MCF 10A (cell line): Measurements from ENCODE around the gene ALKBH7. TPM values are rescaled to one million over a fixed set of nuclear protein-coding genes. Genes with fewer than 3 reads are reported as not detected.

Experiments used
- BruUV-seq: library from RNA; stranded (reverse); fragments of 400-500 nt; replicated peaks from 2 replicates; lab custom pipeline; 2021; lab: Mats Ljungman, UMichigan
- CTCF ChIA-PET: fragments of 300-600 bp; sonication (Branson Sonifier 250); formaldehyde crosslinking; extraction: SDS; loops from one replicate; lab custom pipeline; 2021; ENCODE audit warnings: antibody characterized with exemption, inconsistent platforms; lab: Yijun Ruan, JAX
- POLR2A ChIA-PET: fragments of 300-600, 350-650 bp; sonication (Branson Sonifier 250); formaldehyde crosslinking; extraction: SDS; loops from one replicate; lab custom pipeline; 2020; ENCODE audit warnings: antibody characterized with exemption, inconsistent platforms; lab: Yijun Ruan, JAX
- DNase-seq: peaks from one replicate; pipeline ENCODE4 v3.0.0-alpha.2; 2018; ENCODE audit not compliant: unreplicated experiment
- H3K27ac Mint-ChIP-seq: one replicate; pipeline ENCODE4 v1.8.0; 2022; ENCODE audit warnings: mild to moderate bottlenecking, low read depth, mixed read lengths; ENCODE audit not compliant: unreplicated experiment
- H3K27me3 Mint-ChIP-seq: one replicate; pipeline ENCODE4 v1.8.0; 2022; ENCODE audit warnings: mixed read lengths; ENCODE audit not compliant: insufficient read depth, unreplicated experiment
- H3K36me3 Mint-ChIP-seq: one replicate; pipeline ENCODE4 v1.8.0; 2022; ENCODE audit warnings: mild to moderate bottlenecking, moderate library complexity, mixed read lengths; ENCODE audit not compliant: insufficient read depth, unreplicated experiment
- H3K4me1 Mint-ChIP-seq: one replicate; pipeline ENCODE4 v1.8.0; 2022; ENCODE audit warnings: mixed read lengths; ENCODE audit not compliant: insufficient read depth, unreplicated experiment
- H3K4me3 Mint-ChIP-seq: one replicate; pipeline ENCODE4 v1.8.0; 2022; ENCODE audit warnings: mild to moderate bottlenecking, moderate library complexity, mixed read lengths; ENCODE audit not compliant: unreplicated experiment
- H3K9me3 Mint-ChIP-seq: one replicate; pipeline ENCODE4 v1.8.0; 2022; ENCODE audit warnings: mixed read lengths; ENCODE audit not compliant: unreplicated experiment
- intact Hi-C: fragments of 100-400 bp; cut with micrococcal nuclease; formaldehyde crosslinking; loops from 2 replicates; pipeline ENCODE4 v1.14.1; 2022
- total RNA-seq: library from RNA; stranded (reverse); gene quantifications from 2 replicates; pipeline ENCODE4 v1.2.3, GENCODE V29; 2022
- TF ChIP-seq, protein P1 (sequence below): fragments of 200-600 bp; IDR thresholded peaks from one replicate; pipeline ENCODE4 v1.8.0; 2022; ENCODE audit warnings: antibody characterized with exemption, mild to moderate bottlenecking; ENCODE audit not compliant: unreplicated experiment

ALKBH7 gene
- total RNA-seq, 1 experiment from 2014 or later = 49.9 TPM

DNA sequence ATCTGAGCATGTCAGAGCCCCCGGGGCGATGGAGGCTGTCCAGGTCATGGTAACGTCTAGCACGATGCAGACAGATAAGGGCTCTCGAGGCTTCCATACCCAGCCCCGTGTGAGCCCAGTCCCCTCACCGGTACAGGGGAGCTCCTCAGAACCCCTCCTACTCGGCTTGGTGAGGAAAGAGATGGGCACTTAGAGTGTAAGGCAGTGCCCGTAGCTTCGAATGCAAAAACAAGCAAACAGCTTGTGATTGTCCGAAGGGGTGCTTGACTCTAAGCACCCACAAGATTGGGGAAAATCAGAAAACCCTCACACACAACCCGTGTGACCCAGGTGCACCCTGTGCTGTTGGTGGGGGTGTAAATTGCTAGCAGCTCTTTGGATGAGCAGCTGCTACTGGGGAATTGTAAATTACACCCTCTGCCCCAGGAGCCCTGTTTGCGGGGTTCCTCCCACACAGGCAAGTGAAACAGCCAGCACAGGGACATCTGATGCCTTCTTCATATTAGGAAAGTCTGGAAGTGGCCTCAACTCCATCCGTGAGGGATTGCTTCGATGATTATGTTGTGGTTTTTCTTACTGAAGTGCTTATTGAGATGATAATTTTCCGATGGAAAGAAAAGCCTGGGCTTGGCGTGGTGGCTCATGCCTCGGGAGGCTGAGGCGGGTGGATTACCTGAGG is 4.1 kb downstream of the ALKBH7 start:
- ChIA-PET POLR2A (no interaction called here), CTCF (no interaction called here)
- Mint-ChIP-seq H3K4me3 (no peak overlapping the region), H3K9me3 (no peaks in the 10 kb centered on the region), H3K4me1 (peaks cover 11% of the 10 kb centered on the region), H3K36me3 (peaks cover 37% of the 10 kb centered on the region), H3K27me3 (no peaks in the 10 kb centered on the region), H3K27ac (no peak overlapping the region)
- DNase-seq = no peak
- TF ChIP-seq, protein P1, sequence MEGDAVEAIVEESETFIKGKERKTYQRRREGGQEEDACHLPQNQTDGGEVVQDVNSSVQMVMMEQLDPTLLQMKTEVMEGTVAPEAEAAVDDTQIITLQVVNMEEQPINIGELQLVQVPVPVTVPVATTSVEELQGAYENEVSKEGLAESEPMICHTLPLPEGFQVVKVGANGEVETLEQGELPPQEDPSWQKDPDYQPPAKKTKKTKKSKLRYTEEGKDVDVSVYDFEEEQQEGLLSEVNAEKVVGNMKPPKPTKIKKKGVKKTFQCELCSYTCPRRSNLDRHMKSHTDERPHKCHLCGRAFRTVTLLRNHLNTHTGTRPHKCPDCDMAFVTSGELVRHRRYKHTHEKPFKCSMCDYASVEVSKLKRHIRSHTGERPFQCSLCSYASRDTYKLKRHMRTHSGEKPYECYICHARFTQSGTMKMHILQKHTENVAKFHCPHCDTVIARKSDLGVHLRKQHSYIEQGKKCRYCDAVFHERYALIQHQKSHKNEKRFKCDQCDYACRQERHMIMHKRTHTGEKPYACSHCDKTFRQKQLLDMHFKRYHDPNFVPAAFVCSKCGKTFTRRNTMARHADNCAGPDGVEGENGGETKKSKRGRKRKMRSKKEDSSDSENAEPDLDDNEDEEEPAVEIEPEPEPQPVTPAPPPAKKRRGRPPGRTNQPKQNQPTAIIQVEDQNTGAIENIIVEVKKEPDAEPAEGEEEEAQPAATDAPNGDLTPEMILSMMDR = no peak
- intact Hi-C loops = no loop called here
- BruUV-seq = no TSS peak

- POLR2A ChIA-PET = interaction anchor here (0.6 kb wide), 2 partner anchors 33 to 487 kb away, joined by 3 to 4 read pairs; no protein-coding TSS in a partner anchor
- CTCF ChIA-PET = interaction anchor here (0.9 kb wide), 1 partner anchor 159 kb away, joined by 3 read pairs; no protein-coding TSS in a partner anchor
- no TSS peak for BruUV-seq
- H3K4me3 Mint-ChIP-seq = no peak overlapping the region
- H3K27ac Mint-ChIP-seq = no peak overlapping the region
- DNase-seq = no peak
- peaks cover 6% of the 10 kb centered on the region for H3K4me1 Mint-ChIP-seq
- peaks cover 51% of the 10 kb centered on the region for H3K36me3 Mint-ChIP-seq
- intact Hi-C loops = no loop called here
- TF ChIP-seq, protein P1 = no peak
- no peaks in the 10 kb centered on the region for H3K27me3 Mint-ChIP-seq
- H3K9me3 Mint-ChIP-seq = no peaks in the 10 kb centered on the region
Observed at GRCh38 chr19:6378041-6378440, 5.4 kb downstream of the ALKBH7 start.

DNA sequence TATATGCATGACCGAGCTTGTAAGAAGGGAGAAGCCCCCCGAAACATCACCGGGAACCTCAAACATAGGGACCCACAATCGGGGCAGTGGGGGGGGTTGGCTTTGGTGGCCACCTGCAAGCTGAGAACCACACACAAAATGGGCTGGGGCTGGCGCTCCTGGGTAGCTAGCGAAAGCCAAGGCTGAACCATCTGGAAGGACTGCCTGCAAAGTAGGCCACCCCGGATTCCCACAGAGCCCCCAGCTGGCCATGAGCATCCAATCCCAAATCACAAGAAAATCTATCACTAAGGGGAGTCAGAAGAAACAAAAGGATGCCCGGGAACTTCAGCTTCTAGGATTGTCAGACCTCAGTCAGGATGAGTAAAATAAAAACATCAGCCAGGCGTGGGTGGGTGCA is 5.9 kb downstream of the ALKBH7 start:
- no peaks in the 10 kb centered on the region for H3K27me3 Mint-ChIP-seq
- ChIA-PET POLR2A (interaction anchor here (0.6 kb wide), 1 partner anchor 487 kb away, joined by 4 read pairs; no protein-coding TSS in a partner anchor), CTCF (interaction anchor here (0.5 to 0.9 kb wide), 2 partner anchors 23 to 160 kb away, joined by 3 read pairs; no protein-coding TSS in a partner anchor)
- H3K27ac Mint-ChIP-seq = no peak overlapping the region
- H3K36me3 Mint-ChIP-seq = peaks cover 53% of the 10 kb centered on the region
- TF ChIP-seq, protein P1 = no peak
- peaks cover 5% of the 10 kb centered on the region for H3K4me1 Mint-ChIP-seq
- no peak overlapping the region for H3K4me3 Mint-ChIP-seq
- intact Hi-C loops = no loop called here
- no peaks in the 10 kb centered on the region for H3K9me3 Mint-ChIP-seq
- DNase-seq = no peak
- BruUV-seq = no TSS peak

- TF ChIP-seq, protein P1 = no peak
- Mint-ChIP-seq H3K27ac (no peak overlapping the region), H3K4me3 (no peak overlapping the region), H3K9me3 (no peaks in the 10 kb centered on the region), H3K27me3 (no peaks in the 10 kb centered on the region), H3K36me3 (peaks cover 61% of the 10 kb centered on the region), H3K4me1 (no peaks in the 10 kb centered on the region)
- POLR2A ChIA-PET = no interaction called here
- no peak for DNase-seq
- no TSS peak for BruUV-seq
- CTCF ChIA-PET = no interaction called here
- intact Hi-C loops = no loop called here
Observed at GRCh38 chr19:6379744-6380143, 7.2 kb downstream of the ALKBH7 start.
